NK-92 (cell line): ENCODE data around the gene TMEM247.

Experiments
- DNase-seq: peaks from one replicate; lab custom pipeline; 2025; ENCODE audit not compliant: unreplicated experiment; lab: John Stamatoyannopoulos, UW

Gene TMEM247

DNA sequence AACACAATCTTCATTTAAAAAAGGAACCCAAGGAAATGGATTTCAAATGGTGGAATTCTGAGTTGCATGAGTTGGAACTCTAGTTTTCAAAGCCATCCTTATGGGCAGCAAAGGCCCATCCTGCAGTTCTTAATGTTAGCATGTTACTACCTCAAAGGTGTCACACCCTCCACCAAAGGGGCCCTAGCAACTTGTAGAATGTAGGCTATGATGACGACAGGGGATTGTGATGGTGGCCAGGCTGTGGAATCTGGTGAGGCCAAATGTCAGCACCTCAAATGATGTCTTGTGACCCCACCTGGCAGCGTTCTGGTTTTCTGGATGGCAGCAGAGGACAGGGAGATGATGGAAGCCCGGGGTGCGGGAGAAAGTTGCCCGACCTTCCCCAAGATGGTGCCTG lies at the start of gene TMEM247:
TMEM247 (plus strand) TSS at position 301 of the 400 bp plus-strand sequence.
- no peak for DNase-seq

- no peak for DNase-seq
Observed at GRCh38 chr2:46430413-46430812, 49.0 kb upstream of the TMEM247 start.

GRCh38 chr2:46430992-46431391 lies 48.4 kb upstream of the TMEM247 start:
- no peak for DNase-seq

DNA sequence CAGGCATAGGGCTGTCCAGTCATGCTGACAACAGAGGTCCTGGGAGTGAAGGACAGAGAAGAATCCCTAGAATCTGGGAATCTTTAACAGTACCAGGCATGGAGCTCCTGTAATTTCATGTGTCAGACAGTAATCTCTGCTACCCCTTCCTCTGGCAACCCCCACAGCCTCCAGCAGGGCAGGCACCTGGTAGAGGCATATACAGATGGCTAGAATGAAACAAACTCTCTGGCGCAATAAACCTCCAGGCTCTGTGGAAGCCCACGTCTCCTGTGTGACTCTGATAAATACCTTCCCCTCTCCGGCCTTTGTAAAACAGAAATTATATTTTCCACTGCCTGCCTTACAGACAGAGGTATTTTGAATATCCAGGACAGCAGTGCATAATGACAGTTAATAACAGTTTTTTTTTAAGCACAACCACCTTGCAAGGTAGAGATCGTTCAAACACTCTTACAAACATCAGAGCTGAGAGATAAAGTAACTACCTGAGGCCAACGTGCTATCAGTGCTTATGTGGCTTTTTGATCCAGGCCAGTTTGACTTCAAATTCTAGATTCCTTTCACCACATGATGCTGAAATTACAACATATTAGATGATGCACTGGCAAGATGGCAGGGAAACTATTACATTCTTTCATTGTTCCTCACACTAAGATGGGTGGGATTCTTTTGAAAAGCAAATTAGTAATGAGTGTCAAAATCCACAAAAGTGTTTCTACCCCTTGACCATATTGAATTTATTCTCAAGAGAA lies 47.7 kb upstream of the TMEM247 start:
- no peak for DNase-seq

- DNase-seq = no peak
Observed at GRCh38 chr2:46434851-46435273, 44.5 kb upstream of the TMEM247 start.

DNA sequence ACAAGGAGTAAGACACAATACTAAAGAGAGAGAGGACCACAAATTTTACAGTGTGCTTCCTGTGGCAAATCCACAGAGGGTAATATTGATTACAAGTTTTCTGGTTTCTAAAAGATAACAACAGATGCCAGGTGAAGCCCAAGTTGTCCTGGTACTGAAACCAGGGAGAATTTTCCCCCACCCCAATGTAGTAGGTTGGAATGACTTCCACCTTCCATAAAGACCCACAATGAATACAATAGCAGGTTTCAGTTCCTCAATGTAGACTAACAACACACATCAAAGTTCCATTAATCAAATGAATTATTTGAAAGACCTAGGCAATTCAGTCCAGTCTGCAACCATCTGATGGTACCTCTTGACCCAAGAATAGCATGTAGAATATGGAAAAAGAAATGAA lies 44.0 kb upstream of the TMEM247 start:
- DNase-seq = no peak

- no peak for DNase-seq
Observed at GRCh38 chr2:46435796-46436360, 43.5 kb upstream of the TMEM247 start.

- DNase-seq = no peak
Observed at GRCh38 chr2:46436800-46437199, 42.6 kb upstream of the TMEM247 start.

GRCh38 chr2:46438102-46438501 lies 41.3 kb upstream of the TMEM247 start:
- no peak for DNase-seq

DNA sequence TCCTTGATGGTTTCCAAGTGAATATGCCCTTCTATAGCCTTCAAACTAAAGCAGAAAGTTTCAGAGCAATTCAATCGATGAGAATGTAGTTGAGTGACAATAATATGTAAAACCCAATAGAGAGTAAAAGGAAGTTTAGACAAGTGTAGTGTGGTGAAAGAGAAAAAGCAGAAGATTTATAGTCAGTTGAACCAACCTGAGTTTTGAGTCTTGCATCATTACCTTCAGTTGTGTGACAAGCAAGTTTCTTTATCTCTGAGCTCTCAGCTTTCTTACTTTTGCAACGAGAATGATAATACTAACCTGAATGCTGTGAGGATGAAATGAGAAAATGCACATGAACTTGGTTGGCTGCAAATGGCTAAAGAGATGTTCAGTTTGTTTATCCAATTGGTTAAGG lies 40.6 kb upstream of the TMEM247 start:
- DNase-seq = no peak

- DNase-seq = no peak
Observed at GRCh38 chr2:46439582-46439981, 39.8 kb upstream of the TMEM247 start.

- DNase-seq = no peak
Observed at GRCh38 chr2:46441838-46442712, 37.3 kb upstream of the TMEM247 start.

DNA sequence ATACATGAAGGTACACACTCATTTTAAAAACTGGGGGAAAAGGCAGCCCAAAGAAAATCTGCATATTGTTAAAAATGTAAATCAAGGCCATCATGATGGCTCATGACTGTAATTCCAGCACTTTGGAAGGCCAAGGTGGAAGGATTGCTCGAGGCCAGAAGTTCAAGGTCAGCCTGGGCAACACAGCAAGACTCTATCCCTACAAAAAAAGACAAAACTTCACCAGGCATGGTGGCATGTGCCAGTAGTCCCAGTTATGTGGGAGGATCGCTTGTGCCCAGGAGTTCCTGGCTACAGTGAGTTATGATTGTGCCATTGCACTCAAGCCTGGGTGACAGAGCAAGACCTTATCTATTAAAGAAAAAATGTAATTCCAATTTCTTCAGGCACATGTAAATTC lies 34.6 kb upstream of the TMEM247 start:
- no peak for DNase-seq

- no peak for DNase-seq
Observed at GRCh38 chr2:46445556-46445955, 33.8 kb upstream of the TMEM247 start.

DNA sequence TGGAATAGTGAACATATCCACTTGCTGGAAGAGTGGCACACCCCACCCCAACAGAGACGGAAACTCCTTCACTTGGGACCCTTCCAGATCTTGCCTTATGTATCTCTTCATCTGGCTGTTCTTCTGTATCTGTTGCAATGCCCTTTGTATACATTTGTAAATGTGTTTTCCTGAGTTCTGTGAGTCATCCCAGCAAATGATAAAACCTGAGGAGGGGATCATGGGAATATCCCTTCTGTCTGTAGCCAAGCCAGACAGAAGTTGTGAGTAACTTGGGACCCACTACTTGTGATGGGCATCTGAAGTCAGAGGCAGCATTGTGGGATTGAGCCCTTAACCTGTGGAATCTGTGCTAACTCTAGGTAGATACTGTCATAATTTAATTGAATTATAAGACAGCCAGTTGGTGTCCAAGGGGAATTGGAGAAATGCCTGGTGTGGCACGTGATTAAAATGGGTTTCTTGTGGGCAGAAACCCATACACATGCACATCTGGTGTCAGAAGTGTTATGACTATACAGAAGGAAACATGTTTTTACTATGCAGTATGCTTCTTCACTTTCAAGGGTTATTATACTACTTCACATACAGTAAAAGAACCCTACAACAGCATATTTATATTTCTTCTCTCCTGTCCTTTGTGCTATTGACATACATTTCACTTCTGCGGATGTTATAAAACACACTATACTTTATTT lies 32.3 kb upstream of the TMEM247 start:
- DNase-seq = no peak

DNA sequence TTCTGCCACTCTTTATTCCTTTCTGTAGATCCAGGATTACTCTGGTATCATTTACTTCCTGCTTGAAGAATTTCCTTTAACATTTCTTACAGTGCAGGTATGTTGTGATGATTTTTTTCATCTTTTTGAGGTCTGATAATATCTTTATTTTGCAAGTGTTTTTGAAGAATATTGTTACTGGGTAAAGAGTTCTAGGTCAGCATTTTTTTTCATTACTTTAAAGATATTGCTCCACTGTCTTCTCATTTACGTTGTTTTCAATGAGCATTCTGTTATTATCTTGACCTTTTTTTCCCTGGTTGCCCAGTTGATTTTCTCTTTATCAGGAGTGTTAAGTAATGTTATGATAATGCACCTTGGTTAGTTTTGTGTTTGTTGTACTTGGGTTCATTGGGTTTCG lies 31.7 kb upstream of the TMEM247 start:
- DNase-seq = no peak

GRCh38 chr2:46448111-46448510 lies 31.3 kb upstream of the TMEM247 start:
- no peak for DNase-seq

- DNase-seq = no peak
Observed at GRCh38 chr2:46448641-46449040, 30.7 kb upstream of the TMEM247 start.

GRCh38 chr2:46449700-46450099 lies 29.7 kb upstream of the TMEM247 start:
- no peak for DNase-seq

GRCh38 chr2:46451131-46451711 lies 28.1 kb upstream of the TMEM247 start:
- DNase-seq = no peak

DNA sequence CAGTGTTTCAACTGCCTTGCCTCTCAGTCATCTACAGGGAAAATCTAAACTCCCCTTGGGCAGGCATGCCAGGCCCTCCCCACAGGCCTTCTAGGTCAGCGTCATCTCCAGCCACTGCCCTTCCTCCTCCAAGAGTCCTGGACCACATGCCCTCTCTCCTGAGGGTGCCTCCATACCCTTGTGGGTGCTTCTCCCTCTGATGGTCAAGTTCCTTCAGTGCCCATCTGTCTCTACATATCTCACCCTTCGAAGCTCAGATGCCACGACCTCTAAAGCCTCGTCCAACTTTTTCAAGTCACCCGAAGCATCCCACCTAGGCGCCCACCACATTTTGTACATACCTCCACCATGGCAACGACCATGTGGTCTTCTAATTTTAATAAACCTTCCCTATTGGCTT lies 22.6 kb upstream of the TMEM247 start:
- DNase-seq = no peak
